Vagina (tissue), 2 donors: ENCODE data around the gene WASHC4. TPM values are rescaled to one million over a fixed set of nuclear protein-coding genes. Genes with fewer than 3 reads are reported as not detected.

ENCODE experiments used
- DNase-seq, 2 donors: peaks; one replicate each; pipeline ENCODE4 v3.0.0-alpha.2; 2017; ENCODE audit errors: extremely low spot score in 2 of 2
- H3K27ac ChIP-seq: fragments of 200-600 bp; sonication (generic); one replicate; pipeline ENCODE4 v1.5.1; 2019
- H3K27me3 ChIP-seq: fragments of 200-600 bp; sonication (generic); one replicate; pipeline ENCODE4 v1.5.1; 2019
- H3K36me3 ChIP-seq, 2 donors: fragments of 200-600 bp; sonication (generic); one replicate each; pipeline ENCODE4 v1.5.1; 2017 to 2019
- H3K4me1 ChIP-seq: fragments of 200-600 bp; sonication (generic); one replicate; pipeline ENCODE4 v1.5.1; 2019
- H3K4me3 ChIP-seq, 2 donors: fragments of 200-600 bp; sonication (generic); 1 replicate in 1 of 2; 2 replicates in 1 of 2; pipeline ENCODE4 v1.5.1; 2016 to 2019
- H3K9me3 ChIP-seq: fragments of 200-600 bp; sonication (generic); one replicate; pipeline ENCODE4 v1.5.1; 2019
- CTCF ChIP-seq, 3 experiments: fragments of 450-650 bp in 2 of 3; fragments of 200-600 bp in 1 of 3; sonication (generic) in 1 of 3; IDR thresholded peaks; one replicate each; pipeline ENCODE4 v1.5.1; 2017 to 2019; ENCODE audit warnings: antibody characterized with exemption in 3 of 3, mild to moderate bottlenecking in 2 of 3, moderate library complexity in 2 of 3
- POLR2A ChIP-seq, 2 donors: fragments of 450-650 bp; IDR thresholded peaks; one replicate each; pipeline ENCODE4 v1.6.1; 2017; ENCODE audit warnings: antibody characterized with exemption in 2 of 2, mild to moderate bottlenecking in 2 of 2, moderate library complexity in 2 of 2
- POLR2AphosphoS5 ChIP-seq, 2 donors: sonication (generic); formaldehyde crosslinking; IDR thresholded peaks; one replicate each; pipeline ENCODE4 v1.9.0; 2017; ENCODE audit warnings: antibody characterized with exemption in 2 of 2, mild to moderate bottlenecking in 2 of 2, low read depth in 1 of 2; ENCODE audit not compliant: insufficient read depth in 1 of 2
- intact Hi-C: fragments of 100-400 bp; cut with DNase I; formaldehyde crosslinking; loops from one replicate; pipeline ENCODE4 v1.15.1; 2023
- total RNA-seq: library from RNA; depleted of rRNA; stranded (reverse); fragments of >200 nt; gene quantifications from one replicate; pipeline ENCODE4 v1.2.3, GENCODE V29; 2016

Gene WASHC4
- total RNA-seq, 1 donor from 2014 or later, result 51.1 TPM

- H3K27ac ChIP-seq, result no peak overlapping the region
- DNase-seq, result no peak
- no peaks in the 10 kb centered on the region for H3K9me3 ChIP-seq
- no peak overlapping the region for H3K4me3 ChIP-seq
- intact Hi-C loops, result no loop called here
- no peaks in the 10 kb centered on the region for H3K27me3 ChIP-seq
- H3K36me3 ChIP-seq, result peaks cover 0 to 48% of the 10 kb centered on the region in 2 donors
- TF ChIP-seq POLR2AphosphoS5 (IDR thresholded peaks at IDR 0.05; ENCODE audit: insufficient read depth in 1 of 2, low read depth in 1 of 2) (no peak), CTCF (IDR thresholded peaks at IDR 0.05) (no peak), POLR2A (IDR thresholded peaks at IDR 0.05) (no peak)
- H3K4me1 ChIP-seq, result no peaks in the 10 kb centered on the region
These were observed 34.7 kb downstream of the WASHC4 start for GRCh38 chr12:105142259-105142658.

- Histone ChIP-seq H3K36me3 (peaks cover 0 to 57% of the 10 kb centered on the region in 2 donors), H3K4me3 (no peak overlapping the region), H3K9me3 (no peaks in the 10 kb centered on the region), H3K4me1 (no peaks in the 10 kb centered on the region), H3K27ac (no peak overlapping the region), H3K27me3 (no peaks in the 10 kb centered on the region)
- TF ChIP-seq POLR2A (IDR thresholded peaks at IDR 0.05) (no peak), POLR2AphosphoS5 (IDR thresholded peaks at IDR 0.05; ENCODE audit: insufficient read depth in 1 of 2, low read depth in 1 of 2) (no peak), CTCF (IDR thresholded peaks at IDR 0.05) (no peak)
- DNase-seq, result no peak
- intact Hi-C loops, result no loop called here
These were observed 48.7 kb downstream of the WASHC4 start for GRCh38 chr12:105156260-105156659.

GRCh38 chr12:105157606-105158005, 50.1 kb downstream of the WASHC4 start:
- intact Hi-C loops, result no loop called here
- peaks cover 0 to 59% of the 10 kb centered on the region in 2 donors for H3K36me3 ChIP-seq
- no peak for DNase-seq
- H3K4me1 ChIP-seq, result no peaks in the 10 kb centered on the region
- no peaks in the 10 kb centered on the region for H3K9me3 ChIP-seq
- TF ChIP-seq POLR2AphosphoS5 (IDR thresholded peaks at IDR 0.05; ENCODE audit: insufficient read depth in 1 of 2, low read depth in 1 of 2), result no peak
- no peak for TF ChIP-seq POLR2A (IDR thresholded peaks at IDR 0.05)
- no peak for TF ChIP-seq CTCF (IDR thresholded peaks at IDR 0.05)
- H3K4me3 ChIP-seq, result no peak overlapping the region
- no peaks in the 10 kb centered on the region for H3K27me3 ChIP-seq
- H3K27ac ChIP-seq, result no peak overlapping the region

- H3K27ac ChIP-seq, result no peak overlapping the region
- no peaks in the 10 kb centered on the region for H3K9me3 ChIP-seq
- TF ChIP-seq POLR2AphosphoS5 (IDR thresholded peaks at IDR 0.05; ENCODE audit: insufficient read depth in 1 of 2, low read depth in 1 of 2), result no peak
- TF ChIP-seq CTCF (IDR thresholded peaks at IDR 0.05), result no peak
- TF ChIP-seq POLR2A (IDR thresholded peaks at IDR 0.05), result no peak
- H3K27me3 ChIP-seq, result no peaks in the 10 kb centered on the region
- peaks cover 0 to 64% of the 10 kb centered on the region in 2 donors for H3K36me3 ChIP-seq
- intact Hi-C loops, result no loop called here
- no peaks in the 10 kb centered on the region for H3K4me1 ChIP-seq
- DNase-seq, result no peak
- H3K4me3 ChIP-seq, result no peak overlapping the region
These were observed 51.3 kb downstream of the WASHC4 start for GRCh38 chr12:105158876-105159275.

GRCh38 chr12:105162174-105162573, 54.6 kb downstream of the WASHC4 start:
- Histone ChIP-seq H3K27me3 (no peaks in the 10 kb centered on the region), H3K4me3 (no peak overlapping the region), H3K9me3 (no peaks in the 10 kb centered on the region), H3K4me1 (peaks cover 8% of the 10 kb centered on the region), H3K36me3 (peaks cover 0 to 73% of the 10 kb centered on the region in 2 donors), H3K27ac (no peak overlapping the region)
- intact Hi-C loops, result no loop called here
- TF ChIP-seq POLR2A (IDR thresholded peaks at IDR 0.05) (no peak), POLR2AphosphoS5 (IDR thresholded peaks at IDR 0.05; ENCODE audit: insufficient read depth in 1 of 2, low read depth in 1 of 2) (no peak), CTCF (IDR thresholded peaks at IDR 0.05) (no peak)
- no peak for DNase-seq
